Activated naive CD8-positive, alpha-beta T cell treated with anti-CD3 and anti-CD28 coated beads, Interleukin-2, amount 10 ng/mL, durations not matched to agents 7 days and 5 days (primary cell): Measurements from ENCODE around the gene ITGA11. TPM values are rescaled to one million over a fixed set of nuclear protein-coding genes. Genes with fewer than 3 reads are reported as not detected.

Source experiments
- ATAC-seq: fragments of 150-1000 bp; cut with Tn5 transposase; one replicate; pipeline ENCODE4 v1.10.0; 2021; ENCODE audit warnings: low read depth, moderate library complexity
- POLR2A ChIA-PET: fragments of 350-600 bp; sonication (Branson Sonifier 250); formaldehyde crosslinking; loops from one replicate; lab custom pipeline; 2021; ENCODE audit warnings: antibody characterized with exemption; lab: Charles Lee
- DNase-seq: peaks from one replicate; pipeline ENCODE4 v3.0.0; 2021
- H3K27ac Mint-ChIP-seq: one replicate; pipeline ENCODE4 v1.8.0; 2022; ENCODE audit warnings: mild to moderate bottlenecking, mixed read lengths
- H3K27me3 Mint-ChIP-seq: one replicate; pipeline ENCODE4 v1.8.0; 2022; ENCODE audit warnings: mild to moderate bottlenecking, moderate library complexity, mixed read lengths
- H3K36me3 Mint-ChIP-seq: one replicate; pipeline ENCODE4 v1.8.0; 2021; ENCODE audit warnings: mild to moderate bottlenecking, mixed read lengths
- H3K4me1 Mint-ChIP-seq: one replicate; pipeline ENCODE4 v1.8.0; 2021; ENCODE audit warnings: mixed read lengths
- H3K4me3 Mint-ChIP-seq: one replicate; pipeline ENCODE4 v1.8.0; 2022; ENCODE audit warnings: mild to moderate bottlenecking, moderate library complexity, mixed read lengths
- H3K9me3 Mint-ChIP-seq: one replicate; pipeline ENCODE4 v1.8.0; 2021; ENCODE audit warnings: mixed read lengths
- total RNA-seq, 2 experiments: library from RNA; stranded (reverse); gene quantifications; one replicate each; pipeline ENCODE4 v1.2.3, GENCODE V29; 2021

The ITGA11 gene
- total RNA-seq, 2 experiments from 2014 or later = 0.57 to 0.61 TPM

GRCh38 chr15:68330901-68331300 lies 101.1 kb downstream of the ITGA11 start:
- Mint-ChIP-seq H3K4me3 (no peak overlapping the region), H3K4me1 (peaks cover 28% of the 10 kb centered on the region), H3K36me3 (no peaks in the 10 kb centered on the region), H3K27ac (no peak overlapping the region), H3K9me3 (no peaks in the 10 kb centered on the region), H3K27me3 (peaks cover 11% of the 10 kb centered on the region)
- DNase-seq = no peak
- POLR2A ChIA-PET = no interaction called here
- no peak for ATAC-seq

GRCh38 chr15:68330416-68330815 lies 101.5 kb downstream of the ITGA11 start:
- Mint-ChIP-seq H3K4me3 (no peak overlapping the region), H3K4me1 (peaks cover 28% of the 10 kb centered on the region), H3K27ac (no peak overlapping the region), H3K36me3 (no peaks in the 10 kb centered on the region), H3K9me3 (no peaks in the 10 kb centered on the region), H3K27me3 (peaks cover 11% of the 10 kb centered on the region)
- DNase-seq (no peak), ATAC-seq (no peak)
- POLR2A ChIA-PET = no interaction called here

- DNase-seq (no peak), ATAC-seq (no peak)
- Mint-ChIP-seq H3K27me3 (peaks cover 7% of the 10 kb centered on the region), H3K36me3 (no peaks in the 10 kb centered on the region), H3K4me1 (peaks cover 28% of the 10 kb centered on the region), H3K9me3 (no peaks in the 10 kb centered on the region), H3K4me3 (no peak overlapping the region), H3K27ac (no peak overlapping the region)
- POLR2A ChIA-PET = interaction anchor here (0.6 to 1.5 kb wide), 3 partner anchors 23 to 787 kb away, joined by 3 to 5 read pairs (median 3); no protein-coding TSS in a partner anchor
Observed at GRCh38 chr15:68328964-68329363, 103.0 kb downstream of the ITGA11 start.

DNA sequence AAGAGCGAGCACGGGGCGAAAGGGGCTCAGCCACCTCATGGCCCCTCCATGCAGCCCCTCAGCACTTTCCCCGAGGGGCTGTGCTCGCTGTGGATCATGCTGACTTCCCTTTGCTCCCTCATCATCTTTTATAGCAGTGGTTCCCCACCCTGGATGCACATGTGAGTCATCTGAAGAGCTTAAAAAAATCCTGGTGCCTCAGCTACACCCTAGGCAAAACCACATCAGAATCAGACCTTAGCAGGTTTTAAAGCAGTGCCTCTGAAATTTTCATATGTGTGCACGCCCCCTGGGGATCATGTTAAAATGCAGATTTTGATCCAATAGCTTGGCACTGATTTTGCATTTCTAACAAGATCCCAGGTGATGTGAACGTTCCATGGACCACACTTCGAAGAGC lies 103.5 kb downstream of the ITGA11 start:
- H3K9me3 Mint-ChIP-seq = no peaks in the 10 kb centered on the region
- H3K4me3 Mint-ChIP-seq = peak overlapping the region; percentile 17
- POLR2A ChIA-PET = interaction anchor here (0.6 to 1.5 kb wide), 3 partner anchors 22 to 786 kb away, joined by 3 to 5 read pairs (median 3); no protein-coding TSS in a partner anchor
- peaks cover 7% of the 10 kb centered on the region for H3K27me3 Mint-ChIP-seq
- no peaks in the 10 kb centered on the region for H3K36me3 Mint-ChIP-seq
- H3K4me1 Mint-ChIP-seq = peaks cover 31% of the 10 kb centered on the region
- no peak for DNase-seq
- H3K27ac Mint-ChIP-seq = peak overlapping the region; percentile 57
- peak; percentile 77 for ATAC-seq

GRCh38 chr15:68326711-68327354 lies 105.1 kb downstream of the ITGA11 start:
- peak overlapping the region; percentile 84 for H3K27ac Mint-ChIP-seq
- peaks cover 4% of the 10 kb centered on the region for H3K27me3 Mint-ChIP-seq
- no peaks in the 10 kb centered on the region for H3K9me3 Mint-ChIP-seq
- ATAC-seq = peak; percentile 40
- peak overlapping the region; percentile 58 for H3K4me3 Mint-ChIP-seq
- H3K4me1 Mint-ChIP-seq = peaks cover 31% of the 10 kb centered on the region
- POLR2A ChIA-PET = interaction anchor here (1.1 kb wide), 1 partner anchor 10 kb away, joined by 3 read pairs; no protein-coding TSS in a partner anchor
- DNase-seq = peak; percentile 46
- H3K36me3 Mint-ChIP-seq = no peaks in the 10 kb centered on the region

- POLR2A ChIA-PET = interaction anchor here (1.1 kb wide), 1 partner anchor 9 kb away, joined by 3 read pairs; no protein-coding TSS in a partner anchor
- no peak for ATAC-seq
- H3K27ac Mint-ChIP-seq = no peak overlapping the region
Observed at GRCh38 chr15:68325726-68326125, 106.2 kb downstream of the ITGA11 start.

DNA sequence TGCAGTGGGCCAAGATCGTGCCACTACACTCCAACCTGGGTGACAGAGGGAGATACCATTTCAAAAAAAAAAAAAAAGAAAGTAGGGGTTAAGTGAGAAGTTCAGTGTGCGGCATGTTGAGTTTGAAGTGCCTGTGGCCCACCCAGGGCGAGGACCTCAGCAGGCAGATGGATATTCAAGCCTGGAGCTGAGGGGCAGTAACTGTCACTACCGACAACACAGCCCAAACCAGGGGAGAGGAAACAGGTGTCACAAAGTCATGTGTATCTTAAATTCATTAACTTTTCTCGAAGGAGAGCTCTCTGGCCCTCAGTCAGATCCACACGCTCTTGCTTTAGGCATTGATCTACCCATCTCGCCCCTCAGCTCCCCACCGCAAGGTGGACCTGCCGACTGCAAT lies 109.2 kb downstream of the ITGA11 start:
- Mint-ChIP-seq H3K4me3 (no peak overlapping the region), H3K36me3 (no peaks in the 10 kb centered on the region), H3K9me3 (no peaks in the 10 kb centered on the region), H3K27me3 (no peaks in the 10 kb centered on the region), H3K27ac (no peak overlapping the region), H3K4me1 (peaks cover 21% of the 10 kb centered on the region)
- ATAC-seq (no peak), DNase-seq (no peak)
- POLR2A ChIA-PET = no interaction called here

More at GRCh38 chr15:68325726-68326125, 106.2 kb downstream of the ITGA11 start:
- no peak for DNase-seq
- no peak overlapping the region for H3K4me3 Mint-ChIP-seq
- H3K27me3 Mint-ChIP-seq = no peaks in the 10 kb centered on the region
- no peaks in the 10 kb centered on the region for H3K9me3 Mint-ChIP-seq
- H3K36me3 Mint-ChIP-seq = no peaks in the 10 kb centered on the region
- H3K4me1 Mint-ChIP-seq = peaks cover 31% of the 10 kb centered on the region

DNA sequence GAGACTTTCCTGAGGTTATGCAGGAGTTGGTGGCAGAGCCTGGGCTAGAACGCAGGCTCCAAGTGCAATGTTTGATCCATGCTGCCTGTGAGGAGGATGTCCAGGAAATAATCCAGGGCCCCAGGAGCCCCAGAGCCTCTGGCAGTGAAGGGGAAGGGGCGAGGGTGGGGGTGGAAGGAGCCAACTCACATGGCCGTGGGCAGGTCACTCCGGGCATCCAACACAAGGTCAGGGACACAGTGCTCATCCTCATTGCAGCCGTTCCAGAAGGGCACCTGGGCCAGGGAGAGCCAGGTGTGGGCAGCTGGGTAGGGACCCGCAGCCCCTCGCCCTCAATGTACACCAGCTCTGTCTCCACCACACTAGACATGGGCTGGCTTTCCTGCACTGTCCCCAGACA lies 110.7 kb downstream of the ITGA11 start:
- Mint-ChIP-seq H3K4me3 (no peak overlapping the region), H3K27ac (no peak overlapping the region), H3K36me3 (no peaks in the 10 kb centered on the region), H3K27me3 (no peaks in the 10 kb centered on the region), H3K9me3 (no peaks in the 10 kb centered on the region), H3K4me1 (peaks cover 6% of the 10 kb centered on the region)
- POLR2A ChIA-PET = no interaction called here
- DNase-seq (no peak), ATAC-seq (no peak)

DNA sequence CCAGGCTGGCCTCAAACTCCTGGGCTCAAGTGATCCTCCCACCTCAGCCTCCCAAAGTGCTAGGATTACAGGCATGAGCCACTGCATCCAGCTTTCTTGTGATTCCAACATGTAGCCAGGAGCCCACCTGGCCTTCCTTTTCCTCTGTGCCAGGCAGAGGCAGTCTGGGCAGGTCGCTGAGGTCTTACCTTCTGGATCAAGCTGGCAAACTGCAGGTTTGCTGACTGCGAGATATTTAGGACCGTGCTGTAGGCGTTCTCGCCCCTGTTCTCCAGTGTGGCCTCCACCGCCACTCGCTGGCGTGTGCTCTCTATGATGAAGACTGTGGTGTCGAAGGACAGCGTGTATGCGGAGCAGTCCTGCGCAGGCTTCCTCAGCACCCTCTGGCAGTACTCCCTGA lies 112.0 kb downstream of the ITGA11 start:
- ATAC-seq = no peak

GRCh38 chr15:68318931-68319909 lies 112.7 kb downstream of the ITGA11 start:
- H3K27me3 Mint-ChIP-seq = no peaks in the 10 kb centered on the region
- POLR2A ChIA-PET = interaction anchor here (0.7 to 1.1 kb wide), 2 partner anchors 17 to 462 kb away, joined by 3 read pairs; no protein-coding TSS in a partner anchor
- DNase-seq = no peak

More for the DNA sequence above, 112.0 kb downstream of the ITGA11 start:
- Mint-ChIP-seq H3K27me3 (no peaks in the 10 kb centered on the region), H3K27ac (no peak overlapping the region), H3K4me1 (peaks cover 2% of the 10 kb centered on the region), H3K36me3 (no peaks in the 10 kb centered on the region), H3K9me3 (no peaks in the 10 kb centered on the region), H3K4me3 (no peak overlapping the region)
- DNase-seq = no peak
- POLR2A ChIA-PET = interaction anchor here (0.7 to 1.1 kb wide), 2 partner anchors 18 to 461 kb away, joined by 3 read pairs; no protein-coding TSS in a partner anchor

DNA sequence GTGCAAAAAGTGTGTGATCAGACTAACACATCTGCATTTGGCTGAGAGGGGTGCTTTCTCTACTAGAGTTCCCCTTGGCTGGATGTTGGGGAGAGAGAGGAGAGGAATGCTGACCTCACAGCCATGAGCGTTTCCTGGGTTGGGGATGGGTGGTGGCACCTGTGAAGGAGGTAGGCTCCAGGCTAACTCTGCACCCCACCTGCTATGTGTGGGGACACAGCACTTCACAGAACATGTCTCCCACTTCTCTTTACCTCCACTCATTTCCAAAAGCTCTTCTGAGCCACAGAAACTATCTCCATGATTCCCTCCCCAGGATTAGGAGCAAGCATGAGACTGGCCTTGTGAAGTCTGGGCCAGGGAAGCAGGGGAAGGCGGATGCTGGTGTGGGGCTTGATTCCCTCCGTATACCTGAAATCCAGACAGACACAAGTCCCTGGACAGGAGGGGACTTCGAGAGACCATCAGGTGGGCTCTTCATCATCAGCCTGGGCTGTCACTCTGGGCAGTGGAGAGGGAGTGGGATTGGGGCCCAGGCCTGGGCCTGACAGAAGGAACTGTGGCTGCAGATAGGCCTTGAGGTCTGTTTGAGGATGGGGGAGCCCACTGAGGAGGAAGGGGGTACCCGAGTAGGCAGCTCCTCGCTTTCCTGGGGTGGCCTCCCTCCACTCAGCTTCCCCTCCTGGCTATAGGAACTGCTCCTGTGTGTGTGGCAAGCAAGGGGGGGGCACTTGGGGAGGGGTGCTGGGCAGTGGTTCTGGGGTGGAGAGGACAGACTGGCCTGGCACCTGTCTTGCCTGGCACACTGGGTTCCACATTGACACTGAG lies 113.7 kb downstream of the ITGA11 start:
- Mint-ChIP-seq H3K36me3 (no peaks in the 10 kb centered on the region), H3K9me3 (no peaks in the 10 kb centered on the region), H3K27me3 (no peaks in the 10 kb centered on the region), H3K4me1 (no peaks in the 10 kb centered on the region), H3K27ac (peak overlapping the region; percentile 8), H3K4me3 (no peak overlapping the region)
- ATAC-seq (no peak), DNase-seq (peak; percentile 14)
- POLR2A ChIA-PET = no interaction called here

More at GRCh38 chr15:68318931-68319909, 112.7 kb downstream of the ITGA11 start:
- H3K9me3 Mint-ChIP-seq = no peaks in the 10 kb centered on the region
- no peak overlapping the region for H3K4me3 Mint-ChIP-seq
- H3K4me1 Mint-ChIP-seq = peaks cover 2% of the 10 kb centered on the region
- H3K27ac Mint-ChIP-seq = peak overlapping the region; percentile 19
- H3K36me3 Mint-ChIP-seq = no peaks in the 10 kb centered on the region
- no peak for ATAC-seq

DNA sequence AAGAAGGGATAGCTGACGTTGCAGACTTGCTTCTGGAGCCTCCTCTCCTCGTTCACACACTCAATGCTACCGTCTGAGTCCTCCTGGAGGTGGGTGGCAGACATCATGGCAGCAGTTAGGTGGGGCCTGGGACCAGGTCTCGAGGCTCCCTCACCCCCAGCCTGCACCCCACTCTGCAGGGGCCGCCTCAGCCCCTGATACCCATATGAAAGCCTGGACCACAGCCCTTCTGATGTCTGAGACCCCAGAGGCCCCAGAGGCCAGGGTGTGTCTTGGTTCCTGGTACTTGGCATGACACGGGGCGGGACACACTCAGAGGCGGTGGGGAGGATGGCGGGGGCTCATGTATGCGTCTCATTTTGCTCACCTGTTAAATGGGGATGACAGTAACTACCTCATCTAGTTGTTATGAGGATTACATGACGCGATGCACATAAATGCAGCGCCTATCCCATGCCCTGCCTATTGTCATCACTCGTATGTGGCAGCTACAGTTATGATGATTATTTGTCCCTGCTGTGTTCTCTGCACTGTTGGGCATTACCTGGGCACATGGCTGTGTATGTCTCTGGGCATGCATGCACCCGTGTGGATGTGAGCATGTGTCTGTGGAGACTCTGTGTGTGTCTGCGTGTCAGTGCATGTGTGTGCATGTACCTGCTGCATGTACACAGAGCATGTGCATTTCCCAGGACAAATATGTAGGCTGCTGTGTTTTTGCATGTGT lies 114.5 kb downstream of the ITGA11 start:
- ATAC-seq (no peak), DNase-seq (peak; percentile 22)
- H3K36me3 Mint-ChIP-seq = no peaks in the 10 kb centered on the region
- no peak overlapping the region for H3K4me3 Mint-ChIP-seq
- no peak overlapping the region for H3K27ac Mint-ChIP-seq
- POLR2A ChIA-PET = no interaction called here
- no peaks in the 10 kb centered on the region for H3K27me3 Mint-ChIP-seq
- no peaks in the 10 kb centered on the region for H3K9me3 Mint-ChIP-seq
- H3K4me1 Mint-ChIP-seq = no peaks in the 10 kb centered on the region
